IMR-90 (cell line): Measurements from ENCODE around the gene TTC28. TPM values are rescaled to one million over a fixed set of nuclear protein-coding genes. Genes with fewer than 3 reads are reported as not detected.

Experiments
- ATAC-seq: fragments of 200-7000 bp; cut with Tn5 transposase; 2 replicates; pipeline ENCODE4 v1.9.1; 2020; ENCODE audit warnings: low read depth, mild to moderate bottlenecking, moderate library complexity
- BruUV-seq: library from RNA; stranded (reverse); fragments of 400-500 nt; replicated peaks from 2 replicates; lab custom pipeline; 2021; lab: Mats Ljungman, UMichigan
- CTCF ChIA-PET: fragments of 300-600 bp; formaldehyde crosslinking; extraction: SDS; loops from one replicate; lab custom pipeline; 2021; ENCODE audit warnings: antibody characterized with exemption; lab: Yijun Ruan, JAX
- POLR2A ChIA-PET: fragments of 300-600 bp; sonication (Branson Sonifier 250); formaldehyde crosslinking; loops from one replicate; lab custom pipeline; 2022; ENCODE audit warnings: antibody characterized with exemption; ENCODE audit not compliant: unreplicated experiment; lab: Charles Lee
- DNase-seq: peaks from one replicate; pipeline ENCODE4 v3.0.0; 2013
- H2AFZ ChIP-seq: replicated peaks from 2 replicates; pipeline ENCODE3; 2013; ENCODE audit warnings: low read length, mild to moderate bottlenecking; ENCODE audit not compliant: poor library complexity
- H2AK5ac ChIP-seq: 2 replicates; pipeline ENCODE4 v1.6.1; 2013; ENCODE audit warnings: low read depth, low read length, inconsistent platforms
- H2AK9ac ChIP-seq: replicated peaks from 2 replicates; pipeline ENCODE3; 2013; ENCODE audit warnings: mild to moderate bottlenecking, low read depth, low read length, moderate library complexity; ENCODE audit not compliant: poor library complexity
- H2BK120ac ChIP-seq: 2 replicates; pipeline ENCODE4 v1.6.1; 2013; ENCODE audit warnings: low read depth, low read length, inconsistent platforms
- H2BK15ac ChIP-seq: 3 replicates; pipeline ENCODE4 v1.6.1; 2013; ENCODE audit warnings: low read depth, low read length, inconsistent platforms
- H2BK20ac ChIP-seq: 2 replicates; pipeline ENCODE4 v1.6.1; 2013; ENCODE audit warnings: low read depth, mild to moderate bottlenecking, inconsistent platforms, low read length, moderate library complexity
- H2BK5ac ChIP-seq: 2 replicates; pipeline ENCODE4 v1.6.1; 2013; ENCODE audit warnings: mild to moderate bottlenecking, low read depth, low read length, inconsistent platforms; ENCODE audit not compliant: poor library complexity, severe bottlenecking
- H3K14ac ChIP-seq: replicated peaks from 2 replicates; pipeline ENCODE4 v1.6.1; 2013; ENCODE audit warnings: low read depth, low read length, inconsistent platforms
- H3K18ac ChIP-seq: 2 replicates; pipeline ENCODE4 v1.6.1; 2013; ENCODE audit warnings: low read depth, low read length, control low read depth
- H3K23ac ChIP-seq: 2 replicates; pipeline ENCODE4 v1.6.1; 2013; ENCODE audit warnings: low read depth, low read length, inconsistent platforms
- H3K27ac ChIP-seq: 2 replicates; pipeline ENCODE4 v1.5.1; 2013; ENCODE audit warnings: mild to moderate bottlenecking, control low read depth, low read length; ENCODE audit not compliant: insufficient read depth
- H3K27me3 ChIP-seq: 2 replicates; pipeline ENCODE4 v1.6.1; 2013; ENCODE audit warnings: low read length; ENCODE audit not compliant: control insufficient read depth, insufficient read depth
- H3K36me3 ChIP-seq: 2 replicates; pipeline ENCODE4 v1.6.1; 2013; ENCODE audit warnings: low read length, mixed read lengths; ENCODE audit not compliant: control insufficient read depth, insufficient read depth
- H3K4ac ChIP-seq: 2 replicates; pipeline ENCODE4 v1.6.1; 2013; ENCODE audit warnings: low read depth, low read length, inconsistent platforms
- H3K4me1 ChIP-seq: 2 replicates; pipeline ENCODE4 v1.6.1; 2013; ENCODE audit warnings: low read length, mixed read lengths; ENCODE audit not compliant: control insufficient read depth, insufficient read depth
- H3K4me2 ChIP-seq: 2 replicates; pipeline ENCODE4 v1.6.1; 2013; ENCODE audit warnings: low read depth, mild to moderate bottlenecking, control low read depth, low read length, moderate library complexity
- H3K4me3 ChIP-seq: 2 replicates; pipeline ENCODE4 v1.5.1; 2013; ENCODE audit warnings: low read depth, mild to moderate bottlenecking, control low read depth, low read length, moderate library complexity; ENCODE audit not compliant: insufficient read depth
- H3K56ac ChIP-seq: 2 replicates; pipeline ENCODE4 v1.6.1; 2013; ENCODE audit warnings: low read length, inconsistent platforms; ENCODE audit not compliant: insufficient read depth; ENCODE audit errors: extremely low read depth
- H3K79me1 ChIP-seq, 2 experiments: 2 replicates each; pipeline ENCODE4 v1.6.1; 2013; ENCODE audit warnings: low read length in 2 of 2, inconsistent platforms in 1 of 2, low read depth in 1 of 2
- H3K9ac ChIP-seq: 2 replicates; pipeline ENCODE4 v1.6.1; 2013; ENCODE audit warnings: low read depth, low read length, control low read depth
- H3K9me1 ChIP-seq: 2 replicates; pipeline ENCODE4 v1.6.1; 2013; ENCODE audit warnings: low read length, inconsistent platforms; ENCODE audit not compliant: insufficient read depth
- H3K9me3 ChIP-seq: 2 replicates; pipeline ENCODE4 v1.6.1; 2013; ENCODE audit warnings: low read length; ENCODE audit not compliant: control insufficient read depth, insufficient read depth
- H4K20me1 ChIP-seq: 2 replicates; pipeline ENCODE4 v1.6.1; 2013; ENCODE audit warnings: low read length, inconsistent platforms; ENCODE audit not compliant: insufficient read depth
- H4K5ac ChIP-seq: 2 replicates; pipeline ENCODE4 v1.6.1; 2013; ENCODE audit warnings: mild to moderate bottlenecking, low read depth, low read length, control low read depth
- H4K8ac ChIP-seq, 2 experiments: 2 replicates each; pipeline ENCODE4 v1.6.1; 2013; ENCODE audit warnings: low read depth in 2 of 2, low read length in 2 of 2, control low read depth in 1 of 2, inconsistent platforms in 1 of 2
- H4K91ac ChIP-seq: 2 replicates; pipeline ENCODE4 v1.6.1; 2013; ENCODE audit warnings: low read depth, low read length, inconsistent platforms; ENCODE audit not compliant: insufficient read depth
- BHLHE40 ChIP-seq: fragments of 150-350 bp; IDR thresholded peaks from 2 replicates; pipeline ENCODE4 v1.6.1; 2016; ENCODE audit warnings: mild to moderate bottlenecking, low read depth, low read length
- CEBPB ChIP-seq: IDR thresholded peaks from 2 replicates; pipeline ENCODE4 v1.6.1; 2012; ENCODE audit warnings: low read depth, low read length, improper control_type of control experiment
- CHD1 ChIP-seq: IDR thresholded peaks from 2 replicates; pipeline ENCODE4 v1.6.1; 2012; ENCODE audit warnings: low read depth, low read length, improper control_type of control experiment
- FOS ChIP-seq: fragments of 150-350 bp; IDR thresholded peaks from 2 replicates; pipeline ENCODE4 v1.6.1; 2016; ENCODE audit warnings: low read depth, low read length
- MAFK ChIP-seq: IDR thresholded peaks from 2 replicates; pipeline ENCODE4 v1.6.1; 2012; ENCODE audit warnings: low read depth, low read length, improper control_type of control experiment
- MAZ ChIP-seq: IDR thresholded peaks from 2 replicates; pipeline ENCODE4 v1.6.1; 2012; ENCODE audit warnings: low read depth, mild to moderate bottlenecking, low read length, improper control_type of control experiment, moderate library complexity, borderline replicate concordance
- MXI1 ChIP-seq: IDR thresholded peaks from 2 replicates; pipeline ENCODE4 v1.6.1; 2012; ENCODE audit warnings: low read depth, mild to moderate bottlenecking, low read length, moderate library complexity, borderline replicate concordance
- NFE2L2 ChIP-seq: fragments of 150-350 bp; IDR thresholded peaks from 2 replicates; pipeline ENCODE4 v1.6.1; 2016; ENCODE audit warnings: low read depth, mild to moderate bottlenecking, low read length
- POLR2A ChIP-seq: IDR thresholded peaks from 2 replicates; pipeline ENCODE4 v1.6.1; 2012; ENCODE audit warnings: mild to moderate bottlenecking, low read depth, low read length
- RAD21 ChIP-seq: IDR thresholded peaks from 2 replicates; pipeline ENCODE4 v1.6.1; 2012; ENCODE audit warnings: low read length, improper control_type of control experiment
- RCOR1 ChIP-seq: IDR thresholded peaks from 2 replicates; pipeline ENCODE4 v1.6.1; 2012; ENCODE audit warnings: mild to moderate bottlenecking, low read length, improper control_type of control experiment; ENCODE audit not compliant: insufficient replicate concordance
- RFX5 ChIP-seq: IDR thresholded peaks from 2 replicates; pipeline ENCODE4 v1.8.0; 2012; ENCODE audit warnings: low read depth, mild to moderate bottlenecking, low read length, moderate library complexity
- SMC3 ChIP-seq: fragments of 150-350 bp; IDR thresholded peaks from 2 replicates; pipeline ENCODE4 v1.6.1; 2016; ENCODE audit warnings: low read depth, mild to moderate bottlenecking, antibody characterized with exemption, low read length, moderate library complexity
- dilution Hi-C: fragments of 300-500 bp; cut with HindIII; formaldehyde crosslinking; loops from one replicate; pipeline ENCODE4 v1.14.3; 2018; ENCODE audit warnings: low sequenced_read_pairs; ENCODE audit not compliant: unreplicated experiment
- in situ Hi-C: fragments of 300-500 bp; cut with MboI; formaldehyde crosslinking; loops from 3 replicates; pipeline ENCODE4 v1.14.3; 2019; ENCODE audit warnings: low sequenced_read_pairs, inconsistent platforms, mixed read lengths
- intact Hi-C: fragments of 100-400 bp; cut with micrococcal nuclease; formaldehyde crosslinking; loops from 2 replicates; pipeline ENCODE4 v1.10.0; 2022
- polyA plus RNA-seq, 3 experiments: library from polyadenylated mRNA; depleted of rRNA; stranded (reverse); fragments of >200 nt; gene quantifications; 2 replicates each; pipeline ENCODE4 v1.2.3, GENCODE V29; 2012; ENCODE audit warnings: low replicate concordance in 1 of 3
- total RNA-seq: library from RNA; depleted of rRNA; stranded (reverse); fragments of >200 nt; gene quantifications from 2 replicates; pipeline ENCODE4 v1.2.3, GENCODE V29; 2012
- TF ChIP-seq, protein P1 (sequence below): conservative IDR thresholded peaks from 2 replicates; pipeline ENCODE4 v1.5.1; 2012; ENCODE audit warnings: mild to moderate bottlenecking, low read depth, low read length, improper control_type of control experiment
- TF ChIP-seq, protein P2 (sequence below): fragments of 150-350 bp; IDR thresholded peaks from 2 replicates; pipeline ENCODE4 v1.6.1; 2017; ENCODE audit warnings: mild to moderate bottlenecking, antibody characterized with exemption, low read length, low read depth
- TF ChIP-seq, protein P3 (sequence below): fragments of 150-350 bp; IDR thresholded peaks from 2 replicates; pipeline ENCODE4 v1.6.1; 2016; ENCODE audit warnings: low read depth, mild to moderate bottlenecking, low read length, moderate library complexity, borderline replicate concordance

TTC28 gene
- total and polyA plus RNA-seq, 2 of the 4 experiments (the other 2 are of a cell fraction): 5.6 to 13.3 TPM

DNA sequence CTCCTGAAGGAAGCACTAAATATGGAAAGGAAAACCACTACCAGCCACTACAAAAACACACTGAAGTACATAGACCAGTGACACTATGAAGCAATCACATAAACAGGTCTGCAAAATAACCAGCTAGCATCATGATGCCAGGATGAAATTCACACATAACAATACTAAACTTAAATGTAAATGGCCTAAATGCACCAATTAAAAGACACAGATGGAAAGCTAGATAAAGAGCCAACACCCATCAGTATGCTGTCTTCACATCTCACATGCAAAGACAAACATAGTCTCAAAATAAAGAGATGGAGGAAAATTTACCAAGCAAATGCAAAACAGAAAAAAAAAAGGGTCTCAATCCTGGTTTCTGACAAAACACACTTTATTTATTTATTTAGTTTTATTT is 171.7 kb downstream of the TTC28 start:
- Histone ChIP-seq H2AK9ac (no peak overlapping the region), H3K9ac (no peak overlapping the region), H2BK20ac (no peak overlapping the region), H3K9me3 (peaks cover 2% of the 10 kb centered on the region), H3K18ac (no peak overlapping the region), H3K4me3 (no peak overlapping the region), H3K36me3 (no peaks in the 10 kb centered on the region), H2BK120ac (no peak overlapping the region), H3K14ac (no peak overlapping the region), H4K5ac (no peak overlapping the region), H4K91ac (no peak overlapping the region), H3K4ac (no peak overlapping the region), H2BK5ac (no peak overlapping the region), H3K79me1 (peaks cover 6% of the 10 kb centered on the region in 2 experiments; a peak in 2 of 4 replicates), H2AFZ (no peak overlapping the region), H2BK15ac (no peak overlapping the region), H3K27me3 (no peaks in the 10 kb centered on the region), H3K4me1 (no peaks in the 10 kb centered on the region), H4K20me1 (no peaks in the 10 kb centered on the region; the same call in 1 of the 2 replicates), H3K9me1 (no peaks in the 10 kb centered on the region; the same call in 1 of the 2 replicates), H3K56ac (no peak overlapping the region), H2AK5ac (no peak overlapping the region), H3K27ac (no peak overlapping the region), H3K23ac (no peak overlapping the region), H4K8ac (no peak overlapping the region), H3K4me2 (no peak overlapping the region)
- dilution Hi-C loops: no loop called here
- CTCF ChIA-PET: interaction anchor here (0.7 kb wide), 1 partner anchor 922 kb away, joined by 3 read pairs; no protein-coding TSS in a partner anchor
- in situ Hi-C loops: no loop called here
- intact Hi-C loops: no loop called here
- ATAC-seq (no peak), DNase-seq (no peak)
- BruUV-seq: no TSS peak
- POLR2A ChIA-PET: no interaction called here
- TF ChIP-seq, protein P1, sequence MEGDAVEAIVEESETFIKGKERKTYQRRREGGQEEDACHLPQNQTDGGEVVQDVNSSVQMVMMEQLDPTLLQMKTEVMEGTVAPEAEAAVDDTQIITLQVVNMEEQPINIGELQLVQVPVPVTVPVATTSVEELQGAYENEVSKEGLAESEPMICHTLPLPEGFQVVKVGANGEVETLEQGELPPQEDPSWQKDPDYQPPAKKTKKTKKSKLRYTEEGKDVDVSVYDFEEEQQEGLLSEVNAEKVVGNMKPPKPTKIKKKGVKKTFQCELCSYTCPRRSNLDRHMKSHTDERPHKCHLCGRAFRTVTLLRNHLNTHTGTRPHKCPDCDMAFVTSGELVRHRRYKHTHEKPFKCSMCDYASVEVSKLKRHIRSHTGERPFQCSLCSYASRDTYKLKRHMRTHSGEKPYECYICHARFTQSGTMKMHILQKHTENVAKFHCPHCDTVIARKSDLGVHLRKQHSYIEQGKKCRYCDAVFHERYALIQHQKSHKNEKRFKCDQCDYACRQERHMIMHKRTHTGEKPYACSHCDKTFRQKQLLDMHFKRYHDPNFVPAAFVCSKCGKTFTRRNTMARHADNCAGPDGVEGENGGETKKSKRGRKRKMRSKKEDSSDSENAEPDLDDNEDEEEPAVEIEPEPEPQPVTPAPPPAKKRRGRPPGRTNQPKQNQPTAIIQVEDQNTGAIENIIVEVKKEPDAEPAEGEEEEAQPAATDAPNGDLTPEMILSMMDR: no peak
- TF ChIP-seq RAD21: no peak
- TF ChIP-seq CHD1: no peak
- TF ChIP-seq BHLHE40: no peak
- TF ChIP-seq, protein P2, sequence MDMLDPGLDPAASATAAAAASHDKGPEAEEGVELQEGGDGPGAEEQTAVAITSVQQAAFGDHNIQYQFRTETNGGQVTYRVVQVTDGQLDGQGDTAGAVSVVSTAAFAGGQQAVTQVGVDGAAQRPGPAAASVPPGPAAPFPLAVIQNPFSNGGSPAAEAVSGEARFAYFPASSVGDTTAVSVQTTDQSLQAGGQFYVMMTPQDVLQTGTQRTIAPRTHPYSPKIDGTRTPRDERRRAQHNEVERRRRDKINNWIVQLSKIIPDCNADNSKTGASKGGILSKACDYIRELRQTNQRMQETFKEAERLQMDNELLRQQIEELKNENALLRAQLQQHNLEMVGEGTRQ: no peak
- TF ChIP-seq SMC3: no peak
- TF ChIP-seq POLR2A: no peak
- no peak for TF ChIP-seq RFX5
- TF ChIP-seq, protein P3, sequence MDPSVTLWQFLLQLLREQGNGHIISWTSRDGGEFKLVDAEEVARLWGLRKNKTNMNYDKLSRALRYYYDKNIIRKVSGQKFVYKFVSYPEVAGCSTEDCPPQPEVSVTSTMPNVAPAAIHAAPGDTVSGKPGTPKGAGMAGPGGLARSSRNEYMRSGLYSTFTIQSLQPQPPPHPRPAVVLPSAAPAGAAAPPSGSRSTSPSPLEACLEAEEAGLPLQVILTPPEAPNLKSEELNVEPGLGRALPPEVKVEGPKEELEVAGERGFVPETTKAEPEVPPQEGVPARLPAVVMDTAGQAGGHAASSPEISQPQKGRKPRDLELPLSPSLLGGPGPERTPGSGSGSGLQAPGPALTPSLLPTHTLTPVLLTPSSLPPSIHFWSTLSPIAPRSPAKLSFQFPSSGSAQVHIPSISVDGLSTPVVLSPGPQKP: no peak
- TF ChIP-seq NFE2L2: no peak
- TF ChIP-seq MAZ: no peak
- TF ChIP-seq RCOR1: no peak
- TF ChIP-seq FOS: no peak
- TF ChIP-seq MXI1: no peak
- TF ChIP-seq CEBPB: no peak
- TF ChIP-seq MAFK: no peak
